Activated T-cell treated with anti-CD3 and anti-CD28 coated beads, Interleukin-2, amount 50 U/mL, for 24 hours (primary cell): Measurements from ENCODE around the gene MASP2.
"Not testable (repeated sequence)": the region's sequence is repeated elsewhere in the genome, so short reads cannot be mapped to it uniquely, and the experiment has no call there.

Experiments used
- DNase-seq: peaks from one replicate; pipeline ENCODE4 v3.0.0-alpha.2; 2020
- H3K27ac Mint-ChIP-seq: 2 replicates; pipeline ENCODE4 v1.8.0; 2020; ENCODE audit warnings: mild to moderate bottlenecking, mixed read lengths
- H3K27me3 Mint-ChIP-seq: 2 replicates; pipeline ENCODE4 v1.8.0; 2020; ENCODE audit warnings: mixed read lengths
- H3K36me3 Mint-ChIP-seq: 2 replicates; pipeline ENCODE4 v1.8.0; 2020; ENCODE audit warnings: low read depth, mixed read lengths
- H3K4me1 Mint-ChIP-seq: 2 replicates; pipeline ENCODE4 v1.8.0; 2020; ENCODE audit warnings: low read depth, mixed read lengths
- H3K4me3 Mint-ChIP-seq: 2 replicates; pipeline ENCODE4 v1.8.0; 2020; ENCODE audit warnings: mild to moderate bottlenecking, moderate library complexity, mixed read lengths
- H3K9me3 Mint-ChIP-seq: 2 replicates; pipeline ENCODE4 v1.8.0; 2020; ENCODE audit warnings: mixed read lengths

The MASP2 gene

DNA sequence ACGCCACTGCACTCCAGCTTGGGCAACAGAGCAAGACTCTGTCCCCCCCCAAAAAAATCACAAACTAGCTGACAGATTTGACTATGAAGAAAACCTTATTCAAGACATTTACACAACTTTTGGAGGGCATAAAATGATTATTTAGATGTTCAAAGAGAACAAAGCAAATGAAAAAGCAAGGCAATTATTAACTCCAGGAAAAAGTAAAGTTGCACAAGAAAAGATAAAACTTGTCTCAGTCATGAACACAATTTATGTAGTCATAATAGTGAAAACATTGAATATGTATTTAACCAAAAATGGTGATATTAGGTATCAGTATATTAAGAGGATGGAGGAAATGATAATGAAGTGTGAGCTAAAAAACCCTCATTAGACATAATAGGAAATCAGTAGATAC, 46.5 kb downstream of the MASP2 start:
- H3K4me1 Mint-ChIP-seq = no peaks in the 10 kb centered on the region
- no peaks in the 10 kb centered on the region for H3K36me3 Mint-ChIP-seq
- H3K27me3 Mint-ChIP-seq = no peaks in the 10 kb centered on the region
- no peak overlapping the region for H3K27ac Mint-ChIP-seq
- H3K4me3 Mint-ChIP-seq = no peak overlapping the region
- no peak for DNase-seq
- peaks cover 9% of the 10 kb centered on the region for H3K9me3 Mint-ChIP-seq

DNA sequence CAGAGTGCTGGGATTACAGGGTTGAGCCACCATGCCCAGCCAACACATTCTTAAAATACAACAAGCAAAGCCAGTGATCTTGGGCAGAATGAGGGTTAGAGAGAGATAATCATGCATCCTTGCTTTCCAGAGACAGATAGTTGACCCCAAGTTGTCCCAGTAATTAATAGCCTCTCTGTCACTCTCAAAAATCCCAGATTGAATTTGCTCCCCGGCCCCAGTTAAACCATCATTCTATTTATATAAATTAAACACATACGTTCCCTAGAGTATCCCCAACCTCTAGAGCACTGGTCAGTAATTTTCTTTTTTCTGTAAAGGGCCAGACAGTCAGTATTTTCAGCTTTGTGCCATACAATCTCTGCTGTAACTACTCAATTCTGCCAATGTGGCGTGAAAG, 50.9 kb downstream of the MASP2 start:
- no peak overlapping the region for H3K27ac Mint-ChIP-seq
- no peak overlapping the region for H3K4me3 Mint-ChIP-seq
- H3K9me3 Mint-ChIP-seq = peaks cover 9% of the 10 kb centered on the region
- no peaks in the 10 kb centered on the region for H3K36me3 Mint-ChIP-seq
- H3K27me3 Mint-ChIP-seq = no peaks in the 10 kb centered on the region
- H3K4me1 Mint-ChIP-seq = no peaks in the 10 kb centered on the region
- no peak for DNase-seq

DNA sequence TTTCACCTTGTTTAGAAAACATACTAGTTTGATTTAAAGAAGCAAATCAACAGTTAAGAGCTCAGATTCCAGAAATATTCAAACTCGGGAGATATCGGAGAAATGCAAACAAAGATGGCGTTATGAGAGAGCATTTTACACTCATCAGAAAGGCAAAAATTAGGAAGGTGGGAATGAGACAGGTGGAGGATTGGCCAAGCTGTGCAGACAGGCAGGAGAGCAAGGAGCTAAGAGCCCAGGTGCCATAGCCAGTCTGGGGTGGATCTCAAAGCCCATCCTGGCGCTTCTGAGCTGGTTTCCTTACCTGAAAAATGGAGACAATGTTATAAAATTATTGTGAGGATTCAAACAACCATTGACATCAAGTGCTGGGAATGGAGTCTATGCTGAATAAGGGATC, 54.2 kb downstream of the MASP2 start:
- H3K4me3 Mint-ChIP-seq = no peak overlapping the region
- H3K27me3 Mint-ChIP-seq = no peaks in the 10 kb centered on the region
- no peaks in the 10 kb centered on the region for H3K9me3 Mint-ChIP-seq
- no peaks in the 10 kb centered on the region for H3K4me1 Mint-ChIP-seq
- H3K27ac Mint-ChIP-seq = no peak overlapping the region
- no peak for DNase-seq
- no peaks in the 10 kb centered on the region for H3K36me3 Mint-ChIP-seq

DNA sequence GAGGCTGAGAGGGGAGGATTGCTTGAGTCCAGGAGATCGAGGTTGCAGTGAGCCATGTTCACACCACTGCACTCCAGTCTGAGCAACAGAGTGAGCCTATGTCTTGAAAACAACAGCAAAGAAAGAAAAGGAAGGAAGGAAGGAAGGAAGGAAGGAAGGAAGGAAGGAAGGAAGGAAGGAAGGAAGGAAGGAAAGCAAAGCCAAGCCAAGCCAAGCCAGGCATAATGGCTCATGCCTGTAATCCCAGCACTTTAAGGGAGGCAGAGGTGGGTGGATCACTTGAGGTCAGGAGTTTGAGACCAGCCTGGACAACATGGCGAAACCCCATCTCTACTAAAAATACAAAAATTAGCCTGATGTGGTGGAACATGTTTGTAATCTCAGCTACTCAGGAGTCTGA, 55.0 kb downstream of the MASP2 start:
- not testable (repeated sequence) for DNase-seq, H3K36me3 Mint-ChIP-seq, H3K27me3 Mint-ChIP-seq, H3K4me1 Mint-ChIP-seq, H3K9me3 Mint-ChIP-seq, H3K4me3 Mint-ChIP-seq, H3K27ac Mint-ChIP-seq

DNA sequence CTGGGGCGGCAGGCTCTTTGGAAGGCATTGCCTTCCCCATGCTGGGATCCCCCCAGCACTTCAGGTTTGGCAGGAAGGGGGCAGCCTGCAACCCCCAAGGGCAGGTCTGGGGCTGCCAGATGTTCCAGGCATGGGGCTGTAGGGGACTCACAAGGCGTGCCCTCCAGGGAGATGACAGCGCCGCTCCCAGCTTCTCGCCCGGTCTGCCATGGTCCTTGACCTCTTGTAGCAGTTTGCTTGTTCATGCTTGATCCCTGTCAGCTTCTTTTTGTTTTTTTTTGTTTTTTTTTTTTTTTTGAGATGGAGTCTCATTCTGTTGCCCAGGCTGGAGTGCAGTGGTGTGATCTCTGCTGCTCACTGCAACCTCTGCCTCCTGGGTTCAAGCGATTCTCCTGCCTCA, 56.2 kb downstream of the MASP2 start:
- H3K9me3 Mint-ChIP-seq = no peaks in the 10 kb centered on the region
- no peak overlapping the region for H3K4me3 Mint-ChIP-seq
- DNase-seq = no peak
- no peaks in the 10 kb centered on the region for H3K27me3 Mint-ChIP-seq
- H3K27ac Mint-ChIP-seq = no peak overlapping the region
- H3K4me1 Mint-ChIP-seq = peaks cover 6% of the 10 kb centered on the region
- no peaks in the 10 kb centered on the region for H3K36me3 Mint-ChIP-seq

DNA sequence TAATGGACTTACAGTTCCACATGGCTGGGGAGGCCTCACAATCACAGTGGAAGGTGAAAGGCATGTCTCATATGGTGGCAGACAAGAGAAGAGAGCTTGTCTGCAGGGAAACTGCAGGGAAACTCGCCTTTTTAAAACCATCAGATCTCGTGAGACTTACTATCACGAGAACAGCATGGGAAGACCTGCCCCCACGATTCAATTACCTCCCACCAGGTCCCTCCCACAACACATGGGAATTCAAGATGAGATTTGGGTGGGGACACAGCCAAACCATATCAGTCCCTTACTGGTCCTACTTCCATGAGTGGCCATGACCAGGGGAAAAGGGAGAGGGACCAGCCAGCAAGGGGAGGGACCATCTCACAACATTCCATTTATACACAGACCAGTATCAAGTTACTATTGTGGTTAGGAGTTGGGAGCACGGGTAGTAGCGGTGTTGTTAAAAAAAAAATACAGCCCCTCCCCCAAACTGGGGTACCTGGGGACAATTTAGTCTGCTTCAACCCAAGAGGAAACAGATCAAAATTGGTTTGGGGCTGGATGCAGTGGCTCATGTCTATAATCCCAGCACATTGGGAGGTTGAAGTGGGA, 57.0 kb downstream of the MASP2 start:
- H3K9me3 Mint-ChIP-seq, DNase-seq, H3K4me3 Mint-ChIP-seq, H3K27me3 Mint-ChIP-seq, H3K36me3 Mint-ChIP-seq, H3K27ac Mint-ChIP-seq: not testable (repeated sequence)
- peaks cover 11% of the 10 kb centered on the region for H3K4me1 Mint-ChIP-seq

DNA sequence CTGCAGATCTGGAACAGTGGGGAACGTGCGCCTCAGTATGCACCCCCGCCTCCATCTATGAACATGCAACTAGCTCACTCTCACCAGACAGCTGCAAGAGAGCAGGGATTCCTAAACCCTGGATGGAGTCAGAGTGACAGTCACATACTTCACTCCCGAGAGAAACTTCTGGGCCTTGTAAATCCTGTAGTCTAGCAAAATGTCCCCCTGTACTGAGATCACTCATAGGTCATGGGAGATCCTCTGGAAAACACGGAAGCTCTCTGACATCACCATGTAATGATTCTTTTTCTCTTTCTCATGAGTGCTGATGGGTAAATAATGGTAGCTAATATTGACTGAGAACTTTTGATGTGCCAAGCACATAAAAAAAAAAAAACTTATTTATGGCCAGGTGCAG, 57.9 kb downstream of the MASP2 start:
- Mint-ChIP-seq H3K4me3 (no peak overlapping the region), H3K27ac (no peak overlapping the region), H3K36me3 (no peaks in the 10 kb centered on the region), H3K9me3 (no peaks in the 10 kb centered on the region), H3K4me1 (peaks cover 11% of the 10 kb centered on the region), H3K27me3 (peaks cover 3% of the 10 kb centered on the region)
- no peak for DNase-seq

DNA sequence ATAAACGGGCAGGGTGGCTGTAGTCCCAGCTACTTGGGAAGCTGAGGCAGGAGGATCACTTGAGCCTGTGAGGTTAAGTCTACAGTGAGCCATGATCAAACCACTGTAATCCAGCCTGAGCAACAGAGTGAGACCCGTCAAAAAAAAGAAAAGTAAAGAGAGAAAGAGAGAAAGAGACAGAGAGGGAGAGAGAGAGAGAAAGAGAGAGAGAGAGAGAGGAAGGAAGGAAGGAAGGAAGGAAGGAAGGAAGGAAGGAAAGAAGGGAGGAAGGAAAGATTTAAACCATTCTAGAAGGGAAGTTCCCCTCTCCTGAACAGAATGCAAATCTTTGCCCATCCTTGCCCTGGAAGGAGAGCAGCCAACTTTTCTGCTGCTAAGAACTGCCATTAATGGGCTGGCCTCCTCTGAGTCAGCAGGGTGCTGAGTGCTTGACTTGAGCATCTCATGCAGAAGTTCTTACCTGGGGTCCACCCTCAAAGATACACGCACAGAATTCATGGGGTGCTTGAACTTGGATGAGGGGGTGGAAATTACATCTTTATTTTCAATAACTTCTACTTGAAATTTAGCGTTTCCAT, 59.1 kb downstream of the MASP2 start:
- Mint-ChIP-seq H3K36me3 (no peaks in the 10 kb centered on the region), H3K4me1 (peaks cover 11% of the 10 kb centered on the region), H3K27me3 (peaks cover 8% of the 10 kb centered on the region), H3K9me3 (no peaks in the 10 kb centered on the region), H3K4me3 (no peak overlapping the region), H3K27ac (no peak overlapping the region)
- DNase-seq = no peak

DNA sequence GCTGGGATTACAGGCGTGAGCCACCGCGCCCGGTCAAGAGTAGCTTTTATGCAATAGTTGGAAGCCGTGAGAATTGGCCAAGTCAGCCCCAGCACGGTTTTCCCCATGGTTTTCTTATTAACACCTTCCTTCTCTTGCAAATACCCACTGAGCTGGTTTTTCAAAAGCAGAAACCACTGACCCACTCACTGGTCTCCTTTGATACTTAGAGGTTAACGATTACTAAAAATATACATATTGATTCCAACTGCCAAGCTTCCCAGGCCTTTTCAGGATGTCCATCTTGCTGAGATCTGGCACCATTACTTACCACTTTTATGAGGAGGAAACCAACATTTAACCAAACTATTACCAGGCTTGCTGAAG, 60.5 kb downstream of the MASP2 start:
- H3K36me3 Mint-ChIP-seq = no peaks in the 10 kb centered on the region
- no peak for DNase-seq
- H3K27me3 Mint-ChIP-seq = peaks cover 12% of the 10 kb centered on the region
- no peak overlapping the region for H3K4me3 Mint-ChIP-seq
- no peaks in the 10 kb centered on the region for H3K9me3 Mint-ChIP-seq
- no peak overlapping the region for H3K27ac Mint-ChIP-seq
- peaks cover 11% of the 10 kb centered on the region for H3K4me1 Mint-ChIP-seq

DNA sequence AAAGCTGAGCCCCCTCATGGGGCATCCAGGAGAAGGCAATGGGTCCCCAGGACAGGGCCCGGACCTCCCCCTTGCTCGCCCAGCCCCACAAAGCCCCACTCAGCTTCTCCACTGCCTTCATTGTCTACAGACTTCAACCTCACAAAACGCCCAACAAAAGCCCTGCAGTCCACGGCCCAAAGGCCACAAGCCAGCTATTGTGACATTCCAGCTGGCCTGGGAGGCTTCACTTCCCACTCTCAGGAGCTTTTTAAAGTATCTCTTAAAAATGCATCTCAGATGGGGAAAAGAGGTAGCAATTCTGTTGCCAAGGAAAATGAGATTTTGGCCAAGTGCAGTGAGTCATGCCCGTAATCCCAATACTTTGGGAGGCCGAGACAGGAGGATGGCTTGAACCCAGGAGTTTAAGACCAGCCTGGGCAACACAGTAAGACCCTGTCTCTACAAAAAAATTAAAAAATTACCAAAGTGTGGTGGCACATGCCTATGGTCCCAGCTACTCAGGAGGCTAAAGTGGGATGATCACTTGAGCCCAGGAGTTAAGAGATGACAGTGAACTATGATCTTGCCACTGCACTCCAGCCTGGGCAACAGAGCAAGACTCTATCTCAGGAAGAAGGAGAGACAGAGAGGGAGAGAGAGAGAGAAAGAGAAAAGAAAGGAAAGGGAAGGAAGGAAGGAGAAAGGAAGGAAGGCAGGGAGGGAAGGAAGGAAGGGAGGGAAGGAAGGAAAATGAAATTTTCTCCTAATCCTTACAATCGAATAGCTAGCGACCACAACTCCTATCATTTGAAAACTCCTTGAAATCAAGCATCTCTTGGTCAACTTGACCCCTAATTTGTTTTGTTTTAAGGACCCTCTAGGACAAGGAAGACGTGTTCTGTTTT, 66.0 kb downstream of the MASP2 start:
- peaks cover 7% of the 10 kb centered on the region for H3K4me1 Mint-ChIP-seq
- H3K36me3 Mint-ChIP-seq = no peaks in the 10 kb centered on the region
- H3K27me3 Mint-ChIP-seq = peaks cover 41% of the 10 kb centered on the region
- no peak for DNase-seq
- no peak overlapping the region for H3K4me3 Mint-ChIP-seq
- H3K27ac Mint-ChIP-seq = no peak overlapping the region
- H3K9me3 Mint-ChIP-seq = no peaks in the 10 kb centered on the region

DNA sequence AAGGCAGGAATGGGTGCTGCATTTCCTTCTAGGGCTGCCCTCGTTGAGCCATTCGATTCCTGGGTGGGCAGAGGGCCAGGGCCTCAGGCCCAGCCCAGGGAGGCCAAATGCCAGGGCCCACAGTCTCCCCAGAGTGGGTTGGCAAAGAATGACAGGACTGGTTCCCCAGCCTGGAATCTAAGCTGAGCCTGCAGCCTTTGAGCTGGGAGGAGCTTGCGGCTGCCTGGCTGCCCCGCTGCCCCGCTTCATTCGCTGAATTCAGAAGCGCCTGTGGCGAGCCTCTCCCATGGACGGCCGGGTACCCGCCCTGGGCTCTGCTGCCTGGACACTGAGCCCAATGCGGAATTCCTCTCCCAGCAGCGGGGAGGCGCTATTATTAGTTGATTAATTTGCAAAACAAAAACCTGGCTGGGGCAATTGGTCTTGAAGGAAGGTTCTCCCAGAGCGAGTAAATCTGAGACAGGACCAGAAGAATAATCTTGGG, 66.9 kb downstream of the MASP2 start:
- Mint-ChIP-seq H3K4me3 (no peak overlapping the region), H3K27me3 (peaks cover 41% of the 10 kb centered on the region), H3K9me3 (no peaks in the 10 kb centered on the region), H3K27ac (no peak overlapping the region), H3K36me3 (no peaks in the 10 kb centered on the region), H3K4me1 (no peaks in the 10 kb centered on the region)
- no peak for DNase-seq

DNA sequence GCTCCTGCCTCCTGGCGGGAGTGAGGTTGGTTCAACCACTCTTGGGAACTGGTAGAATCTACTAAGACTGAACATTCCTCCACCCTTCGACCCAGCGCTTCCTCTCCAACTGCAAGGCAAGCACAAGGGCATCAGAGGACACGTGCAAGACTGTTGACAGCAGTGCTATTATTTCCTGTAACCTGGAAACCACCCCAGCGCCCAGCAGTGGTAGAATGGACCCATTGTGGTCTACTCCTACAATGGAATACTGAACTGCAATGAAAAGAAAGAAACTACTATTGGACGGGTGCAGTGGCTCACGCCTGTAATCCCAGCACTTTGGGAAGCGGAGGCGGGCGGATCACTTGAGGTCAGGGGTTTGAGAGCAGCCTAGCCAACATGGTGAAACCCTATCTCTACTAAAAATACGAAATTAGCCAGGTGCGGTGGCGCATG, 67.5 kb downstream of the MASP2 start:
- Mint-ChIP-seq H3K4me3 (no peak overlapping the region), H3K36me3 (no peaks in the 10 kb centered on the region), H3K27ac (no peak overlapping the region), H3K4me1 (no peaks in the 10 kb centered on the region), H3K27me3 (peaks cover 40% of the 10 kb centered on the region), H3K9me3 (no peaks in the 10 kb centered on the region)
- DNase-seq = no peak

DNA sequence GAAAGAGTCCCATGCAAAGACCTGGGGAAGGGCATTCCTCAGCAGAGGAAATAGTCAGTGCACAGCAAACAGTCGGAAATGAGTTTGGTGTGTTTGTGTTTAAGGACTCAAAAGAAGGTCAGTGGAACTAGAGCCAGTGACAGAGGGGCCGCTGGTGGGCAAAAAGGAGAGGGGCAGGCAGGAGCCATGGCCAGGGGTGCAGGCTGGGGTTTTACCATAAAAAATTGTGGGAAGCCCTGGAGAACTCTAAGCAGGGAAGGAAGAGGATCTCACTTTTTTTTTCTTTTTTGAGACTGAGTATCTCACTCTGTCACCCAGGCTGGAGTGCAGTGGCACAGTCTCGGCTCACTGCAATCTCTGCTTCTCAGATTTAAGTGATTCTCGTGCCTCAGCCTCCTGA, 68.3 kb downstream of the MASP2 start:
- Mint-ChIP-seq H3K27me3 (peaks cover 38% of the 10 kb centered on the region), H3K36me3 (no peaks in the 10 kb centered on the region), H3K9me3 (no peaks in the 10 kb centered on the region), H3K27ac (no peak overlapping the region), H3K4me1 (no peaks in the 10 kb centered on the region), H3K4me3 (no peak overlapping the region)
- DNase-seq = no peak
